Brain pericyte (primary cell): Measurements from ENCODE around the gene CTNND1.
"Not testable (repeated sequence)": the region's sequence is repeated elsewhere in the genome, so short reads cannot be mapped to it uniquely, and the experiment has no call there.

ENCODE experiments used
- DNase-seq: peaks from one replicate; pipeline ENCODE4 v3.0.0-alpha.2; 2012; ENCODE audit warnings: low read depth, low spot score

Gene CTNND1

GRCh38 chr11:57792060-57792541, 30.5 kb downstream of the CTNND1 start:
- no peak for DNase-seq

GRCh38 chr11:57792870-57793269, 31.3 kb downstream of the CTNND1 start:
- no peak for DNase-seq

GRCh38 chr11:57793351-57794115, 31.9 kb downstream of the CTNND1 start:
- no peak for DNase-seq

- DNase-seq: no peak
These were observed 37.4 kb downstream of the CTNND1 start for GRCh38 chr11:57798905-57799559.

- peak; percentile 21 for DNase-seq
These were observed 39.0 kb downstream of the CTNND1 start for GRCh38 chr11:57800444-57801182.

- DNase-seq: no peak
These were observed 39.5 kb downstream of the CTNND1 start for GRCh38 chr11:57801183-57801485.

- DNase-seq: no peak
These were observed 40.8 kb downstream of the CTNND1 start for GRCh38 chr11:57802411-57802810.

GRCh38 chr11:57804466-57804865, 42.9 kb downstream of the CTNND1 start:
- no peak for DNase-seq

- no peak for DNase-seq
These were observed 44.2 kb downstream of the CTNND1 start for GRCh38 chr11:57805780-57806179.

GRCh38 chr11:57812634-57813033, 51.0 kb downstream of the CTNND1 start:
- no peak for DNase-seq

- no peak for DNase-seq
These were observed 53.9 kb downstream of the CTNND1 start for GRCh38 chr11:57815476-57815875.

- no peak for DNase-seq
These were observed 54.3 kb downstream of the CTNND1 start for GRCh38 chr11:57815877-57816276.

GRCh38 chr11:57818812-57819211, 57.2 kb downstream of the CTNND1 start:
- no peak for DNase-seq

- no peak for DNase-seq
These were observed 57.8 kb downstream of the CTNND1 start for GRCh38 chr11:57819252-57819979.

- no peak for DNase-seq
These were observed 62.3 kb downstream of the CTNND1 start for GRCh38 chr11:57823859-57824258.

- DNase-seq: no peak
These were observed 73.2 kb downstream of the CTNND1 start for GRCh38 chr11:57834852-57835251.

GRCh38 chr11:57838609-57839008, 77.0 kb downstream of the CTNND1 start:
- not testable (repeated sequence) for DNase-seq

- DNase-seq: no peak
These were observed 81.3 kb downstream of the CTNND1 start for GRCh38 chr11:57842873-57843272.

GRCh38 chr11:57867966-57868365, 106.4 kb downstream of the CTNND1 start:
- no peak for DNase-seq

- no peak for DNase-seq
These were observed 106.9 kb downstream of the CTNND1 start for GRCh38 chr11:57868491-57868890.
